DOHH2 (cell line): Measurements from ENCODE around the gene OR10A4.

Experiments used
- EZH2phosphoT487 ChIP-seq: fragments of 200-600 bp; sonication (generic); IDR thresholded peaks from 2 replicates; pipeline ENCODE4 v1.6.1; 2017; ENCODE audit warnings: borderline replicate concordance, mild to moderate bottlenecking, antibody characterized with exemption, low read length, moderate library complexity, mixed read lengths
- TF ChIP-seq, protein P1 (sequence below): fragments of 200-600 bp; sonication (generic); IDR thresholded peaks from one replicate; pipeline ENCODE4 v1.5.1; 2014; ENCODE audit warnings: antibody characterized with exemption, mild to moderate bottlenecking, low read depth, low read length; ENCODE audit not compliant: poor library complexity, severe bottlenecking

DNA sequence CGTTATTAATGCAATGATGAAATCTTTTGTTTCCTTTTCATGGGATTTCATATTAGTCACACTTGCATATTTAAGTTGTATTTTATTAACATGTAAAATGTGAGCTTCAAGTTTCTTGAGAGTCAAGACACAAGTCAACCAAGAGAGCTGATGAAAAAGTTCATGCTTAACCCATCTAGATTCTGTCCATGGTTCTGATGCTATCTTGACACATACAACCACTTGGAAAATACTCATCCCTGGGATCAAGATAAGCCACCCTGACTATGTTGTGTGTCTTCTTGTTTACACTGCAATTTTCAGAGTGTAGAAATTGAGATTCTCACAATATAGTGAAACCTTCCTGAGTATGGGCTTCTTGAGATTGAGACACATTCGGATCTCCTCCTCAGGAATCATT lies 664 bp upstream of the OR10A4 start:
- TF ChIP-seq, protein P1, sequence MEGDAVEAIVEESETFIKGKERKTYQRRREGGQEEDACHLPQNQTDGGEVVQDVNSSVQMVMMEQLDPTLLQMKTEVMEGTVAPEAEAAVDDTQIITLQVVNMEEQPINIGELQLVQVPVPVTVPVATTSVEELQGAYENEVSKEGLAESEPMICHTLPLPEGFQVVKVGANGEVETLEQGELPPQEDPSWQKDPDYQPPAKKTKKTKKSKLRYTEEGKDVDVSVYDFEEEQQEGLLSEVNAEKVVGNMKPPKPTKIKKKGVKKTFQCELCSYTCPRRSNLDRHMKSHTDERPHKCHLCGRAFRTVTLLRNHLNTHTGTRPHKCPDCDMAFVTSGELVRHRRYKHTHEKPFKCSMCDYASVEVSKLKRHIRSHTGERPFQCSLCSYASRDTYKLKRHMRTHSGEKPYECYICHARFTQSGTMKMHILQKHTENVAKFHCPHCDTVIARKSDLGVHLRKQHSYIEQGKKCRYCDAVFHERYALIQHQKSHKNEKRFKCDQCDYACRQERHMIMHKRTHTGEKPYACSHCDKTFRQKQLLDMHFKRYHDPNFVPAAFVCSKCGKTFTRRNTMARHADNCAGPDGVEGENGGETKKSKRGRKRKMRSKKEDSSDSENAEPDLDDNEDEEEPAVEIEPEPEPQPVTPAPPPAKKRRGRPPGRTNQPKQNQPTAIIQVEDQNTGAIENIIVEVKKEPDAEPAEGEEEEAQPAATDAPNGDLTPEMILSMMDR: no peak
- TF ChIP-seq EZH2phosphoT487: no peak
